GM23248 (cell line): Measurements from ENCODE around the gene FLRT1. TPM values are rescaled to one million over a fixed set of nuclear protein-coding genes. Genes with fewer than 3 reads are reported as not detected.

Experiments
- DNase-seq: peaks from one replicate; pipeline ENCODE4 v3.0.0-alpha.2; 2015
- H2AFZ ChIP-seq: fragments of 200-600 bp; sonication (generic); 2 replicates; pipeline ENCODE4 v1.6.1; 2016; ENCODE audit warnings: antibody characterized with exemption
- H3F3A ChIP-seq: fragments of 200-600 bp; sonication (generic); 2 replicates; pipeline ENCODE4 v1.6.1; 2016; ENCODE audit warnings: mild to moderate bottlenecking, antibody characterized with exemption, mixed run types; ENCODE audit not compliant: insufficient read depth
- H3K27ac ChIP-seq: fragments of 200-600 bp; sonication (generic); 2 replicates; pipeline ENCODE4 v1.5.1; 2016; ENCODE audit warnings: mild to moderate bottlenecking
- H3K27me3 ChIP-seq: fragments of 200-600 bp; sonication (generic); replicated peaks from 2 replicates; pipeline ENCODE4 v1.6.1; 2016; ENCODE audit warnings: mild to moderate bottlenecking; ENCODE audit not compliant: insufficient read depth
- H3K36me3 ChIP-seq: fragments of 200-600 bp; sonication (generic); 2 replicates; pipeline ENCODE4 v1.6.1; 2016; ENCODE audit warnings: low read depth, mild to moderate bottlenecking
- H3K4me1 ChIP-seq: fragments of 200-600 bp; sonication (generic); 2 replicates; pipeline ENCODE4 v1.6.1; 2016; ENCODE audit warnings: mild to moderate bottlenecking; ENCODE audit not compliant: insufficient read depth
- H3K4me2 ChIP-seq: fragments of 200-600 bp; sonication (generic); one replicate; pipeline ENCODE4 v1.6.1; 2016; ENCODE audit warnings: mild to moderate bottlenecking; ENCODE audit not compliant: unreplicated experiment
- H3K4me3 ChIP-seq: fragments of 200-600 bp; sonication (generic); 2 replicates; pipeline ENCODE4 v1.5.1; 2016; ENCODE audit warnings: mild to moderate bottlenecking
- H3K79me2 ChIP-seq: fragments of 200-600 bp; sonication (generic); 2 replicates; pipeline ENCODE4 v1.6.1; 2016; ENCODE audit warnings: mild to moderate bottlenecking; ENCODE audit not compliant: insufficient read depth
- H3K9ac ChIP-seq: fragments of 200-600 bp; sonication (generic); 2 replicates; pipeline ENCODE4 v1.6.1; 2016; ENCODE audit warnings: mild to moderate bottlenecking
- H3K9me2 ChIP-seq: fragments of 200-600 bp; sonication (generic); 2 replicates; pipeline ENCODE4 v1.6.1; 2016; ENCODE audit warnings: mixed run types, mild to moderate bottlenecking, moderate library complexity; ENCODE audit not compliant: insufficient read depth
- H3K9me3 ChIP-seq: fragments of 200-600 bp; sonication (generic); one replicate; pipeline ENCODE4 v1.6.1; 2017; ENCODE audit warnings: low read depth
- H4K20me1 ChIP-seq: fragments of 200-600 bp; sonication (generic); 2 replicates; pipeline ENCODE4 v1.6.0; 2016; ENCODE audit not compliant: insufficient read depth
- EZH2 ChIP-seq: fragments of 200-600 bp; sonication (generic); IDR thresholded peaks from 2 replicates; pipeline ENCODE4 v1.6.1; 2018; ENCODE audit warnings: antibody characterized with exemption, mild to moderate bottlenecking; ENCODE audit not compliant: insufficient read depth, poor library complexity, severe bottlenecking
- EZH2phosphoT487 ChIP-seq: fragments of 200-600 bp; sonication (generic); IDR thresholded peaks from 2 replicates; pipeline ENCODE4 v1.6.1; 2018; ENCODE audit warnings: antibody characterized with exemption, moderate library complexity, mild to moderate bottlenecking, low read depth; ENCODE audit not compliant: insufficient read depth
- WGBS, 2 experiments: methylation state at CpG; one replicate each; pipeline ENCODE4 v1.1.6; 2015 to 2017; ENCODE audit warnings: low lambda C conversion rate in 2 of 2, low coverage in 1 of 2; ENCODE audit errors: missing lambda C conversion rate in 2 of 2; 5-methylcytosine and 5-hydroxymethylcytosine counted together
- in situ Hi-C: fragments of 300-500 bp; cut with MboI; formaldehyde crosslinking; loops from 2 replicates; pipeline ENCODE4 v1.15.0; 2020
- polyA plus RNA-seq: library from polyadenylated mRNA; unstranded; fragments of >200 nt; fragmentation: Nextera tagmentation; extraction: Ambion mirVana; gene quantifications from 2 replicates; pipeline ENCODE4 v1.2.1, GENCODE V29; 2016
- total RNA-seq: library from RNA; depleted of rRNA; stranded (reverse); fragments of >200 nt; shearing (Covaris generic); gene quantifications from 2 replicates; pipeline ENCODE4 v1.2.3, GENCODE V29; 2014

Gene FLRT1
- total and polyA plus RNA-seq, 2 experiments from 2014 or later: 0.09 to 0.22 TPM

- Histone ChIP-seq H3K4me3 (no peak overlapping the region), H3K36me3 (no peaks in the 10 kb centered on the region), H3K9ac (no peak overlapping the region), H3K4me2 (no peak overlapping the region), H3K9me2 (no peaks in the 10 kb centered on the region), H3K27ac (no peak overlapping the region), H3K9me3 (no peaks in the 10 kb centered on the region), H4K20me1 (no peaks in the 10 kb centered on the region), H3K79me2 (no peaks in the 10 kb centered on the region), H3K4me1 (no peaks in the 10 kb centered on the region), H2AFZ (no peak overlapping the region), H3K27me3 (no peaks in the 10 kb centered on the region), H3F3A (no peaks in the 10 kb centered on the region)
- in situ Hi-C loops: no loop called here
- TF ChIP-seq EZH2phosphoT487 (no peak), EZH2 (no peak)
- 71 to 73% methylated on average over 13 to 20 of the region's 20 CpGs for WGBS, 2 experiments
- DNase-seq: no peak
Observed at GRCh38 chr11:64015510-64015909, 20.2 kb upstream of the FLRT1 start.

- TF ChIP-seq EZH2phosphoT487: no peak
- no peak for TF ChIP-seq EZH2
Observed at GRCh38 chr11:64015935-64016845, 19.5 kb upstream of the FLRT1 start.

GRCh38 chr11:64017945-64018224 is 17.8 kb upstream of the FLRT1 start:
- in situ Hi-C loops: no loop called here
- Histone ChIP-seq H3K79me2 (no peaks in the 10 kb centered on the region), H3K27me3 (no peaks in the 10 kb centered on the region), H3K4me3 (no peak overlapping the region), H3K9me3 (no peaks in the 10 kb centered on the region), H3K4me1 (no peaks in the 10 kb centered on the region), H3K9me2 (no peaks in the 10 kb centered on the region), H3K9ac (no peak overlapping the region), H3K36me3 (no peaks in the 10 kb centered on the region), H2AFZ (no peak overlapping the region), H3F3A (no peaks in the 10 kb centered on the region), H4K20me1 (no peaks in the 10 kb centered on the region), H3K27ac (no peak overlapping the region), H3K4me2 (no peak overlapping the region)
- DNase-seq: no peak
- TF ChIP-seq EZH2 (no peak), EZH2phosphoT487 (no peak)
- 78 to 94% methylated on average over 5 to 7 of the region's 7 CpGs for WGBS, 2 experiments

More at GRCh38 chr11:64015935-64016845, 19.5 kb upstream of the FLRT1 start:
- no peaks in the 10 kb centered on the region for H3K9me2 ChIP-seq
- no peaks in the 10 kb centered on the region for H4K20me1 ChIP-seq
- WGBS, 2 experiments: 83 to 85% methylated on average over 34 to 35 of the region's 35 CpGs
- no peak overlapping the region for H3K4me3 ChIP-seq
- no peaks in the 10 kb centered on the region for H3K36me3 ChIP-seq
- no peak overlapping the region for H3K27ac ChIP-seq
- no peaks in the 10 kb centered on the region for H3F3A ChIP-seq
- no peak overlapping the region for H3K9ac ChIP-seq
- no peaks in the 10 kb centered on the region for H3K4me1 ChIP-seq
- H2AFZ ChIP-seq: no peak overlapping the region
- H3K4me2 ChIP-seq: no peak overlapping the region
- no peaks in the 10 kb centered on the region for H3K27me3 ChIP-seq
- H3K79me2 ChIP-seq: no peaks in the 10 kb centered on the region
- no peak for DNase-seq
- no peaks in the 10 kb centered on the region for H3K9me3 ChIP-seq
- in situ Hi-C loops: no loop called here

- Histone ChIP-seq H3F3A (no peaks in the 10 kb centered on the region), H3K4me3 (no peak overlapping the region), H3K79me2 (no peaks in the 10 kb centered on the region), H4K20me1 (no peaks in the 10 kb centered on the region), H3K4me1 (no peaks in the 10 kb centered on the region), H3K27ac (no peak overlapping the region), H3K36me3 (no peaks in the 10 kb centered on the region), H3K9ac (no peak overlapping the region), H3K27me3 (no peaks in the 10 kb centered on the region), H2AFZ (no peak overlapping the region), H3K4me2 (no peak overlapping the region), H3K9me2 (no peaks in the 10 kb centered on the region), H3K9me3 (no peaks in the 10 kb centered on the region)
- in situ Hi-C loops: no loop called here
- DNase-seq: no peak
- 83 to 93% methylated on average over 5 to 7 of the region's 8 CpGs for WGBS, 2 experiments
- TF ChIP-seq EZH2 (no peak), EZH2phosphoT487 (no peak)
Observed at GRCh38 chr11:64018310-64018709, 17.4 kb upstream of the FLRT1 start.
